ENCODE results near the gene INTS14. TPM values are rescaled to one million over a fixed set of nuclear protein-coding genes. Genes with fewer than 3 reads are reported as not detected.

INTS14 gene
- total and polyA plus RNA-seq, 10 donors = 17.2 to 71.3 (median 38.9) TPM

- H3K27me3 ChIP-seq (replicated peaks in 1 of 7) = no peaks in the 10 kb centered on the region
- no peak for TF ChIP-seq POLR2A (IDR thresholded peaks at IDR 0.05)
- TF ChIP-seq, protein P1, sequence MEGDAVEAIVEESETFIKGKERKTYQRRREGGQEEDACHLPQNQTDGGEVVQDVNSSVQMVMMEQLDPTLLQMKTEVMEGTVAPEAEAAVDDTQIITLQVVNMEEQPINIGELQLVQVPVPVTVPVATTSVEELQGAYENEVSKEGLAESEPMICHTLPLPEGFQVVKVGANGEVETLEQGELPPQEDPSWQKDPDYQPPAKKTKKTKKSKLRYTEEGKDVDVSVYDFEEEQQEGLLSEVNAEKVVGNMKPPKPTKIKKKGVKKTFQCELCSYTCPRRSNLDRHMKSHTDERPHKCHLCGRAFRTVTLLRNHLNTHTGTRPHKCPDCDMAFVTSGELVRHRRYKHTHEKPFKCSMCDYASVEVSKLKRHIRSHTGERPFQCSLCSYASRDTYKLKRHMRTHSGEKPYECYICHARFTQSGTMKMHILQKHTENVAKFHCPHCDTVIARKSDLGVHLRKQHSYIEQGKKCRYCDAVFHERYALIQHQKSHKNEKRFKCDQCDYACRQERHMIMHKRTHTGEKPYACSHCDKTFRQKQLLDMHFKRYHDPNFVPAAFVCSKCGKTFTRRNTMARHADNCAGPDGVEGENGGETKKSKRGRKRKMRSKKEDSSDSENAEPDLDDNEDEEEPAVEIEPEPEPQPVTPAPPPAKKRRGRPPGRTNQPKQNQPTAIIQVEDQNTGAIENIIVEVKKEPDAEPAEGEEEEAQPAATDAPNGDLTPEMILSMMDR (IDR thresholded peaks at IDR 0.05 in 8 of 11, conservative IDR thresholded peaks at IDR 0.05 in 3 of 11) = no peak
- intact Hi-C loops (cut with DNase I; ENCODE audit: low total_unique reads) = no loop called here
- DNase-seq = no peak
- H3K27ac ChIP-seq = peak overlapping the region in 7 of 8 donors; percentile 39 to 82 (median 65)
- peak overlapping the region; percentile 62 to 95 (median 84) for H3K4me3 ChIP-seq
- H3K4me1 ChIP-seq = peaks cover 8 to 45% (median 26%) of the 10 kb centered on the region in 6 donors
- WGBS, 5 donors = 35 to 57% (median 54%) methylated on average over 13 of the region's 13 CpGs
- H3K9me3 ChIP-seq = no peaks in the 10 kb centered on the region
- no peaks in the 10 kb centered on the region for H3K36me3 ChIP-seq
Measured at GRCh38 chr15:65529762-65530317, 81.1 kb downstream of the INTS14 start.

Small RNAs within 50 kb of the gene (small RNA-seq; reads per million reads assigned to genes)
- 0 reads per million in 4 donors for gene RNU6-19P

Other genes with a start within 250 kb of the INTS14 start
- gene IGDCC3, start 233.1 kb downstream of the INTS14 start, total RNA-seq = under 1 TPM in 1 of 7 donors, not detected in 6; 0.34 TPM
- gene IGDCC3, start 233.1 kb downstream of the INTS14 start, polyA plus RNA-seq = under 1 TPM in 2 of 3 donors, not detected in 1; 0.03 TPM
- gene IGDCC4, start 188.2 kb downstream of the INTS14 start, total RNA-seq = 1 to 10 TPM in 2 of 7 donors, under 1 TPM in 5; 0.13 to 2.8 (median 0.75) TPM
- gene IGDCC4, start 188.2 kb downstream of the INTS14 start, polyA plus RNA-seq = 1 to 10 TPM in 2 of 3 donors, under 1 TPM in 1; 0.58 to 1.2 (median 1.0) TPM
- 10 to 100 TPM; 40.1 to 74.6 (median 55.9) TPM for gene DPP8, start 93.4 kb downstream of the INTS14 start, total RNA-seq
- gene DPP8, start 93.4 kb downstream of the INTS14 start, polyA plus RNA-seq = 10 to 100 TPM in 1 of 3 donors, 1 to 10 TPM in 2; 6.0 to 12.8 (median 6.8) TPM
- 10 to 100 TPM; 23.0 to 47.4 (median 29.5) TPM for gene HACD3, start 80.7 kb downstream of the INTS14 start, total RNA-seq
- gene HACD3, start 80.7 kb downstream of the INTS14 start, polyA plus RNA-seq = 10 to 100 TPM in 1 of 3 donors, 1 to 10 TPM in 2; 5.5 to 13.2 (median 10.0) TPM
- 10 to 100 TPM in 3 of 7 donors, 1 to 10 TPM in 4; 7.7 to 19.0 (median 8.8) TPM for gene SLC24A1, start 10.8 kb upstream of the INTS14 start, total RNA-seq
- gene SLC24A1, start 10.8 kb upstream of the INTS14 start, polyA plus RNA-seq = 1 to 10 TPM; 1.7 to 4.1 (median 1.8) TPM
- 10 to 100 TPM; 53.1 to 88.2 (median 61.5) TPM for gene DENND4A, start 181.2 kb upstream of the INTS14 start, total RNA-seq
- 10 to 100 TPM in 1 of 3 donors, 1 to 10 TPM in 2; 9.4 to 11.1 (median 9.9) TPM for gene DENND4A, start 181.2 kb upstream of the INTS14 start, polyA plus RNA-seq

Data from spleen (tissue), 11 donors.